Fibroblast of lung (primary cell): ENCODE data around the gene ABHD6. TPM values are rescaled to one million over a fixed set of nuclear protein-coding genes. Genes with fewer than 3 reads are reported as not detected.

Experiments
- DNase-seq, 2 donors: peaks; one replicate each; pipeline versions ENCODE4 v3.0.0 to v3.0.0-alpha.2; 2010; ENCODE audit warnings: low read depth in 2 of 2
- H2AFZ ChIP-seq: 2 replicates; pipeline ENCODE4 v1.5.1; 2012; ENCODE audit warnings: low read length, control low read depth, inconsistent platforms
- H3K27ac ChIP-seq: 2 replicates; pipeline ENCODE4 v1.5.1; 2011; ENCODE audit warnings: low read length, control low read depth; ENCODE audit not compliant: insufficient read depth
- H3K27me3 ChIP-seq: 2 replicates; pipeline ENCODE4 v1.5.1; 2011; ENCODE audit warnings: mild to moderate bottlenecking, low read length; ENCODE audit not compliant: control insufficient read depth, insufficient read depth
- H3K36me3 ChIP-seq: 2 replicates; pipeline ENCODE4 v1.5.1; 2011; ENCODE audit warnings: low read length; ENCODE audit not compliant: control insufficient read depth, insufficient read depth
- H3K4me1 ChIP-seq: 2 replicates; pipeline ENCODE4 v1.5.1; 2011; ENCODE audit warnings: low read length; ENCODE audit not compliant: control insufficient read depth, insufficient read depth; ENCODE audit errors: extremely low read depth
- H3K4me2 ChIP-seq: 2 replicates; pipeline ENCODE4 v1.5.1; 2011; ENCODE audit warnings: low read length, control low read depth; ENCODE audit not compliant: insufficient read depth; ENCODE audit errors: extremely low read depth
- H3K4me3 ChIP-seq, 4 experiments: fragments of 200-600 bp in 1 of 4; sonication (generic) in 1 of 4; replicated peaks in 1 of 4; 2 replicates each; pipeline ENCODE4 v1.5.1; 2011 to 2016; ENCODE audit warnings: low read length in 4 of 4, low read depth in 3 of 4, mild to moderate bottlenecking in 3 of 4, control low read depth in 2 of 4, inconsistent platforms in 1 of 4, mixed read lengths in 1 of 4; ENCODE audit not compliant: insufficient read depth in 1 of 4; ENCODE audit errors: control extremely low read depth in 1 of 4
- H3K79me2 ChIP-seq: 2 replicates; pipeline ENCODE4 v1.5.1; 2012; ENCODE audit warnings: mild to moderate bottlenecking, low read length, inconsistent platforms; ENCODE audit not compliant: control insufficient read depth, insufficient read depth
- H3K9ac ChIP-seq: 2 replicates; pipeline ENCODE4 v1.5.1; 2011; ENCODE audit warnings: mild to moderate bottlenecking, low read length, control low read depth; ENCODE audit not compliant: insufficient read depth
- H3K9me3 ChIP-seq: 2 replicates; pipeline ENCODE4 v1.5.1; 2012; ENCODE audit warnings: low read depth, low read length; ENCODE audit not compliant: control insufficient read depth, insufficient read depth
- H4K20me1 ChIP-seq: 2 replicates; pipeline ENCODE4 v1.5.1; 2011; ENCODE audit warnings: low read length; ENCODE audit not compliant: control insufficient read depth, insufficient read depth; ENCODE audit errors: extremely low read depth
- CTCF ChIP-seq, 2 donors: IDR thresholded peaks in 1 of 2; conservative IDR thresholded peaks in 1 of 2; 1 replicate in 1 of 2; 2 replicates in 1 of 2; pipeline ENCODE4 v1.5.1; 2011 to 2012; ENCODE audit warnings: low read length in 2 of 2, control low read depth in 1 of 2, inconsistent platforms in 1 of 2, low read depth in 1 of 2, mild to moderate bottlenecking in 1 of 2
- EZH2 ChIP-seq: IDR thresholded peaks from 2 replicates; pipeline ENCODE4 v1.5.1; 2012; ENCODE audit warnings: low read length, control low read depth, mild to moderate bottlenecking; ENCODE audit errors: missing control alignments
- polyA plus RNA-seq, 2 donors: library from polyadenylated mRNA; depleted of rRNA in 1 of 2; stranded (reverse) in 1 of 2; unstranded in 1 of 2; fragments of >200 nt; gene quantifications; 2 replicates each; pipeline ENCODE4 v1.2.1, GENCODE V29; 2011 to 2012; ENCODE audit warnings: missing spikeins in 1 of 2
- total RNA-seq: library from RNA; depleted of rRNA; stranded (reverse); fragments of >200 nt; gene quantifications from 2 replicates; pipeline ENCODE4 v1.2.1, GENCODE V29; 2014

ABHD6 gene
- total and polyA plus RNA-seq, 2 donors (not counting 1 experiment from before 2014, with no cell fraction given), result 7.3 to 13.5 TPM

GRCh38 chr3:58332575-58333188 lies 95.1 kb downstream of the ABHD6 start, which contains the start of gene PXK:
Gene PXK (plus strand): TSS chr3:58332892. CDS start chr3:58332989, 97 bp downstream.
- DNase-seq, result peak; percentile 74 to 77
- no peaks in the 10 kb centered on the region for H3K9me3 ChIP-seq
- TF ChIP-seq CTCF (conservative IDR thresholded peaks at IDR 0.05 in 1 of 2, IDR thresholded peaks at IDR 0.05 in 1 of 2; ENCODE audit: low read depth in 1 of 2, low read length in 2 of 2), result no peak
- TF ChIP-seq EZH2, result no peak

GRCh38 chr3:58333206-58334012 lies 95.8 kb downstream of the ABHD6 start:
- Histone ChIP-seq H3K36me3 (no peaks in the 10 kb centered on the region), H3K9me3 (no peaks in the 10 kb centered on the region), H4K20me1 (no peaks in the 10 kb centered on the region), H3K27ac (peak overlapping the region; percentile 60), H3K27me3 (no peaks in the 10 kb centered on the region), H3K4me2 (peak overlapping the region; percentile 71), H3K9ac (peak overlapping the region; percentile 71), H3K79me2 (peaks cover 15% of the 10 kb centered on the region), H3K4me3 (peak overlapping the region; percentile 82 to 94 (median 89)), H2AFZ (no peak overlapping the region), H3K4me1 (peaks cover 17% of the 10 kb centered on the region)
- peak in 1 of 2 donors; percentile 14 for TF ChIP-seq CTCF (conservative IDR thresholded peaks at IDR 0.05 in 1 of 2, IDR thresholded peaks at IDR 0.05 in 1 of 2; ENCODE audit: low read depth in 1 of 2, low read length in 2 of 2)
- no peak for TF ChIP-seq EZH2
- peak in 1 of 2 donors; percentile 40 for DNase-seq

More at GRCh38 chr3:58332575-58333188, 95.1 kb downstream of the ABHD6 start, which contains the start of gene PXK:
- H3K4me1 ChIP-seq, result peaks cover 17% of the 10 kb centered on the region
- peak within 1 kb of the TSS; percentile 84 for H2AFZ ChIP-seq
- peak within 1 kb of the TSS; percentile 71 for H3K9ac ChIP-seq
- H3K4me2 ChIP-seq, result peak within 1 kb of the TSS; percentile 89
- H4K20me1 ChIP-seq, result no peaks in the 10 kb centered on the region
- H3K79me2 ChIP-seq, result peaks cover 15% of the 10 kb centered on the region
- peak within 1 kb of the TSS; percentile 60 for H3K27ac ChIP-seq
- H3K36me3 ChIP-seq, result no peaks in the 10 kb centered on the region
- H3K4me3 ChIP-seq, result peak within 1 kb of the TSS; percentile 82 to 94 (median 89)
- H3K27me3 ChIP-seq, result no peaks in the 10 kb centered on the region

GRCh38 chr3:58334013-58334321 lies 96.4 kb downstream of the ABHD6 start:
- Histone ChIP-seq H3K36me3 (no peaks in the 10 kb centered on the region), H3K79me2 (peaks cover 15% of the 10 kb centered on the region), H2AFZ (no peak overlapping the region), H3K4me1 (peaks cover 17% of the 10 kb centered on the region), H3K27ac (peak overlapping the region; percentile 4), H3K9ac (no peak overlapping the region), H4K20me1 (no peaks in the 10 kb centered on the region), H3K4me2 (peak overlapping the region; percentile 71), H3K27me3 (no peaks in the 10 kb centered on the region), H3K4me3 (peak overlapping the region; percentile 82 to 94 (median 89)), H3K9me3 (no peaks in the 10 kb centered on the region)
- DNase-seq, result no peak
- TF ChIP-seq CTCF (conservative IDR thresholded peaks at IDR 0.05 in 1 of 2, IDR thresholded peaks at IDR 0.05 in 1 of 2; ENCODE audit: low read depth in 1 of 2, low read length in 2 of 2) (no peak), EZH2 (no peak)
